Muscle layer of colon (tissue), 2 donors: ENCODE data around the gene PAGR1.

ENCODE experiments used
- H3K27ac ChIP-seq: one replicate; pipeline ENCODE4 v1.7.0; 2013; ENCODE audit warnings: low read depth, mild to moderate bottlenecking, low read length, moderate library complexity
- H3K27me3 ChIP-seq, 2 donors: one replicate each; pipeline ENCODE4 v1.7.0; 2013; ENCODE audit warnings: low read length in 2 of 2, mild to moderate bottlenecking in 2 of 2; ENCODE audit not compliant: insufficient read depth in 2 of 2, control insufficient read depth in 1 of 2
- H3K36me3 ChIP-seq: one replicate; pipeline ENCODE4 v1.7.0; 2013; ENCODE audit warnings: mild to moderate bottlenecking, low read length; ENCODE audit not compliant: insufficient read depth
- H3K4me1 ChIP-seq: one replicate; pipeline ENCODE4 v1.7.0; 2013; ENCODE audit warnings: mild to moderate bottlenecking, low read length; ENCODE audit not compliant: insufficient read depth
- H3K4me3 ChIP-seq, 2 donors: one replicate each; pipeline ENCODE4 v1.7.0; 2013; ENCODE audit warnings: low read length in 2 of 2, low read depth in 1 of 2, mild to moderate bottlenecking in 1 of 2, moderate library complexity in 1 of 2
- H3K9ac ChIP-seq: one replicate; pipeline ENCODE4 v1.7.0; 2013; ENCODE audit warnings: low read length
- H3K9me3 ChIP-seq: one replicate; pipeline ENCODE4 v1.7.0; 2013; ENCODE audit warnings: mild to moderate bottlenecking, low read length
- donor health status: abdominal sarcoma.
- donor health status: Adenocarcinoma of cecum.

PAGR1 gene

DNA sequence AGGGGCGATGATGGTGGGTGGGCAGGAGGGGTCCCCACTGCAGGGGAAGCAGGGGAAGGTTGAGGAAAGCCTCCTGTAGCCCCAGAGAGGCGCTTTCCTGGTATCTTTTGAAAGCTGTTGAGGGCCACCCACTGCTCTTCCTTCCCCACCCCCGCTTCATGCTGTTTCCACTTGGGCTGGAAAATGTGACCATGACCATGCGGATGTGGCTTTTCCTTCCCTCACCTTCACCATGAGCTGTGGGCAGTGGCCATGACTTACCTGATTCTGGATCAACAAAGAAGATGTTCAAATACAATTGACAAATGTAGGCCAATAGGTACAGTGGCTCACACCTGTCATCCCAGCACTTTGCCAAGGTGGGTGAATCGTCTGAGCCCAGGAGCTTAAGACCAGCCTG, 18.1 kb downstream of the PAGR1 start:
- H3K36me3 ChIP-seq, result peaks cover 62% of the 10 kb centered on the region
- H3K4me3 ChIP-seq, result no peak overlapping the region
- no peaks in the 10 kb centered on the region for H3K9me3 ChIP-seq
- H3K27me3 ChIP-seq, result no peaks in the 10 kb centered on the region
- H3K4me1 ChIP-seq, result peaks cover 10% of the 10 kb centered on the region
- H3K27ac ChIP-seq, result no peak overlapping the region
- no peak overlapping the region for H3K9ac ChIP-seq

GRCh38 chr16:29835926-29836325, 20.0 kb downstream of the PAGR1 start:
- Histone ChIP-seq H3K9ac (no peak overlapping the region), H3K4me3 (no peak overlapping the region), H3K27me3 (no peaks in the 10 kb centered on the region), H3K36me3 (peaks cover 69% of the 10 kb centered on the region), H3K27ac (no peak overlapping the region), H3K4me1 (no peaks in the 10 kb centered on the region), H3K9me3 (no peaks in the 10 kb centered on the region)

DNA sequence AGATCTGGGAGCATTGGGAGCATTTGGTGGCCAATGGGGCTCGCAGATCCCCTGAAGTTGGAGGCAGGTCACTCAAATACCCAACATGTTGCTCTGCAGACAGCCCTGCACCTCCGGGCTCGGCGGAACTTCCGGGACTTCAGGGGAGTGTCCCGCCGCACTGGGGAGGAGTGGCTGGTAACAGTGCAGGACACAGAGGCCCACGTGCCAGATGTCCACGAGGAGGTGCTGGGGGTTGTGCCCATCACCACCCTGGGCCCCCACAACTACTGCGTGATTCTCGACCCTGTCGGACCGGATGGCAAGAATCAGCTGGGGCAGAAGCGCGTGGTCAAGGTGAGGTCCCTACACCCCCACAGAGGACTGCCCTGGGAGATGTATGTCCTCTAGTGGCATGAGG, 20.7 kb downstream of the PAGR1 start:
- peaks cover 68% of the 10 kb centered on the region for H3K36me3 ChIP-seq
- no peaks in the 10 kb centered on the region for H3K9me3 ChIP-seq
- no peak overlapping the region for H3K27ac ChIP-seq
- H3K4me1 ChIP-seq, result no peaks in the 10 kb centered on the region
- H3K27me3 ChIP-seq, result no peaks in the 10 kb centered on the region
- no peak overlapping the region for H3K9ac ChIP-seq
- H3K4me3 ChIP-seq, result no peak overlapping the region

DNA sequence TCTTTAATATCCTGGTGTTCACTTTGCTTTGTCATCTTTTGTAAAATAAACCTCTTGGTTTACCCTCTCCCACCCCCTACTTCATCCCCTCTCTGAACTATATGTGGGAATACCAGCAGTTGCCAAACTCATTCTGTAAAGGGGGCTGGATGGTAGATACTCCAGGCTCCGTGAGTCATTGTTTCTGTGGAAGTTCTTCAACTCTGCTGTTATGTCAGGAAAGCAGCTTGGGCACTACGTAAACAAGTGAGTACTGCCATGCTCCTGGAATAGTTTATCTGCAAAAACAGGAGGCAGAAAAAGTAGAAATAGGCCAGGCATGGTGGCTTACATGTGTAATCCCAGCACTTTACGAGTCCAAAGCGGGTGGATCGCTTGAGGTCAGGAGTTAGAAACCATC, 21.9 kb downstream of the PAGR1 start:
- Histone ChIP-seq H3K36me3 (peaks cover 68% of the 10 kb centered on the region), H3K4me1 (no peaks in the 10 kb centered on the region), H3K27me3 (no peaks in the 10 kb centered on the region), H3K4me3 (no peak overlapping the region), H3K9ac (no peak overlapping the region), H3K9me3 (no peaks in the 10 kb centered on the region), H3K27ac (no peak overlapping the region)

GRCh38 chr16:29839822-29840221, 23.9 kb downstream of the PAGR1 start:
- Histone ChIP-seq H3K4me3 (no peak overlapping the region), H3K4me1 (no peaks in the 10 kb centered on the region), H3K27ac (no peak overlapping the region), H3K9me3 (no peaks in the 10 kb centered on the region), H3K36me3 (peaks cover 64% of the 10 kb centered on the region), H3K27me3 (no peaks in the 10 kb centered on the region), H3K9ac (no peak overlapping the region)

- Histone ChIP-seq H3K4me3 (no peak overlapping the region), H3K36me3 (peaks cover 61% of the 10 kb centered on the region), H3K27me3 (no peaks in the 10 kb centered on the region), H3K9me3 (no peaks in the 10 kb centered on the region), H3K4me1 (no peaks in the 10 kb centered on the region), H3K9ac (no peak overlapping the region), H3K27ac (no peak overlapping the region)
Observed at GRCh38 chr16:29840240-29840639, 24.3 kb downstream of the PAGR1 start.

DNA sequence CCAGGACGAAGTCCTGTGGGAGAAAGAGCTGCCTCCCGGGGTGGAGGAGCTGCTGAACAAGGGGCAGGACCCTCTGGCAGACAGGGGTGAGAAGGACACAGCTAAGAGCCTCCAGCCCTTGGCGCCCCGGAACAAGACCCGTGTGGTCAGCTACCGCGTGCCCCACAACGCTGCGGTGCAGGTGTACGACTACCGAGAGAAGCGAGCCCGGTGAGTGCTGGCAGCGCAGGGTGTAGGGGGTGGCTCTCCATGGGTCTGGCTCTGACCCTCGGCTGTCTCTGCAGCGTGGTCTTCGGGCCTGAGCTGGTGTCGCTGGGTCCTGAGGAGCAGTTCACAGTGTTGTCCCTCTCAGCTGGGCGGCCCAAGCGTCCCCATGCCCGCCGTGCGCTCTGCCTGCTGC, 25.7 kb downstream of the PAGR1 start:
- no peak overlapping the region for H3K9ac ChIP-seq
- H3K36me3 ChIP-seq, result peaks cover 64% of the 10 kb centered on the region
- no peak overlapping the region for H3K4me3 ChIP-seq
- no peaks in the 10 kb centered on the region for H3K9me3 ChIP-seq
- H3K4me1 ChIP-seq, result no peaks in the 10 kb centered on the region
- H3K27ac ChIP-seq, result no peak overlapping the region
- H3K27me3 ChIP-seq, result no peaks in the 10 kb centered on the region

- H3K27ac ChIP-seq, result no peak overlapping the region
- no peaks in the 10 kb centered on the region for H3K27me3 ChIP-seq
- H3K4me1 ChIP-seq, result no peaks in the 10 kb centered on the region
- no peak overlapping the region for H3K9ac ChIP-seq
- peaks cover 64% of the 10 kb centered on the region for H3K36me3 ChIP-seq
- H3K9me3 ChIP-seq, result no peaks in the 10 kb centered on the region
- no peak overlapping the region for H3K4me3 ChIP-seq
Observed at GRCh38 chr16:29842732-29843346, 26.9 kb downstream of the PAGR1 start.

DNA sequence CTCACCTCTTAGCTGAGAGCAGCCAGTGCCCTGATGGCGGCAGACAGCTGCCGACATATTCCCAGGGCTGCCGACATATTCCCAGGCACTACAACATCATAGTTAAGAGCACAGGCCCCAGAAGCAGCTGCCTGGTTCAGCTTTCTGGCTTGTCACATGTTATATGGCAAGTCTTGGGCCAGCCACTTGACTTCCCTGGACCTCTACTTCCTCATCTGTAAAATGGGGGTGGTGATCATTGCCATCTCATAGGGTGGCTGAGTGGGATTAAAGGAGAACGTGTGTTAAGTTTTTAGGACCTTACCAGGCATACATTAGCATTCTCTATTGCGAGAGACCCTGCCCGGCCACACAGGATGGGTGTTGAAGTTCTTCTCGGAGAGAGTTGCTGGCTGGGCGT, 28.0 kb downstream of the PAGR1 start:
- Histone ChIP-seq H3K4me3 (no peak overlapping the region), H3K9me3 (no peaks in the 10 kb centered on the region), H3K36me3 (peaks cover 56% of the 10 kb centered on the region), H3K27me3 (no peaks in the 10 kb centered on the region), H3K9ac (no peak overlapping the region), H3K4me1 (no peaks in the 10 kb centered on the region), H3K27ac (no peak overlapping the region)

GRCh38 chr16:29844575-29845331, 28.8 kb downstream of the PAGR1 start:
- no peak overlapping the region for H3K9ac ChIP-seq
- no peaks in the 10 kb centered on the region for H3K9me3 ChIP-seq
- peaks cover 54% of the 10 kb centered on the region for H3K36me3 ChIP-seq
- no peak overlapping the region for H3K4me3 ChIP-seq
- no peaks in the 10 kb centered on the region for H3K4me1 ChIP-seq
- H3K27me3 ChIP-seq, result no peaks in the 10 kb centered on the region
- H3K27ac ChIP-seq, result no peak overlapping the region

- no peaks in the 10 kb centered on the region for H3K9me3 ChIP-seq
- H3K4me3 ChIP-seq, result no peak overlapping the region
- H3K4me1 ChIP-seq, result no peaks in the 10 kb centered on the region
- no peaks in the 10 kb centered on the region for H3K27me3 ChIP-seq
- H3K9ac ChIP-seq, result no peak overlapping the region
- no peak overlapping the region for H3K27ac ChIP-seq
- peaks cover 45% of the 10 kb centered on the region for H3K36me3 ChIP-seq
Observed at GRCh38 chr16:29845656-29846055, 29.7 kb downstream of the PAGR1 start.
